Glutamatergic neuron (in vitro differentiated cells): ENCODE results near the gene HOXA11. TPM values are rescaled to one million over a fixed set of nuclear protein-coding genes. Genes with fewer than 3 reads are reported as not detected.

Source experiments
- DNase-seq: peaks from one replicate; pipeline ENCODE4 v3.0.0; 2022
- H3K27ac Mint-ChIP-seq: one replicate; pipeline ENCODE4 v1.8.0; 2020; ENCODE audit warnings: mild to moderate bottlenecking, mixed read lengths, inconsistent platforms; ENCODE audit not compliant: unreplicated experiment
- H3K27me3 Mint-ChIP-seq: one replicate; pipeline ENCODE4 v1.8.0; 2020; ENCODE audit warnings: mild to moderate bottlenecking, moderate library complexity, mixed read lengths, inconsistent platforms; ENCODE audit not compliant: unreplicated experiment
- H3K36me3 Mint-ChIP-seq: one replicate; pipeline ENCODE4 v1.8.0; 2020; ENCODE audit warnings: mild to moderate bottlenecking, mixed read lengths, inconsistent platforms; ENCODE audit not compliant: unreplicated experiment
- H3K4me1 Mint-ChIP-seq: one replicate; pipeline ENCODE4 v1.8.0; 2020; ENCODE audit warnings: mild to moderate bottlenecking, low read depth, mixed read lengths, inconsistent platforms; ENCODE audit not compliant: unreplicated experiment
- H3K4me3 Mint-ChIP-seq: one replicate; pipeline ENCODE4 v1.8.0; 2020; ENCODE audit warnings: mild to moderate bottlenecking, mixed read lengths, inconsistent platforms; ENCODE audit not compliant: unreplicated experiment
- H3K9me3 Mint-ChIP-seq: one replicate; pipeline ENCODE4 v1.8.0; 2020; ENCODE audit warnings: mild to moderate bottlenecking, moderate library complexity, mixed read lengths, inconsistent platforms; ENCODE audit not compliant: unreplicated experiment
- CTCF ChIP-seq: fragments of 200-600 bp; sonication (generic); IDR thresholded peaks from one replicate; pipeline ENCODE4 v1.5.0; 2021; ENCODE audit not compliant: partially characterized antibody, unreplicated experiment
- total RNA-seq: library from RNA; stranded (reverse); fragmentation: NEBNext Ultra II Directional; extraction: Animal tissue kit (Norgen Biotek cat#: 25700); gene quantifications from one replicate; pipeline ENCODE4 v1.2.1, GENCODE V29; 2021; ENCODE audit not compliant: unreplicated experiment

HOXA11 gene
- total RNA-seq, 1 donor from 2014 or later, result not detected

- Mint-ChIP-seq H3K4me3 (peak overlapping the region; percentile 23), H3K36me3 (peaks cover 4% of the 10 kb centered on the region), H3K4me1 (peaks cover 2% of the 10 kb centered on the region), H3K9me3 (peaks cover 11% of the 10 kb centered on the region), H3K27ac (no peak overlapping the region), H3K27me3 (peaks cover 64% of the 10 kb centered on the region)
- no peak for TF ChIP-seq CTCF
- DNase-seq, result no peak
These were observed 32.1 kb downstream of the HOXA11 start for GRCh38 chr7:27152816-27153442.

- DNase-seq, result no peak
- no peak for TF ChIP-seq CTCF
- peaks cover 59% of the 10 kb centered on the region for H3K27me3 Mint-ChIP-seq
- peaks cover 2% of the 10 kb centered on the region for H3K4me1 Mint-ChIP-seq
- H3K36me3 Mint-ChIP-seq, result peaks cover 6% of the 10 kb centered on the region
- H3K4me3 Mint-ChIP-seq, result peak within 1 kb of the TSS; percentile 77
- H3K9me3 Mint-ChIP-seq, result peaks cover 9% of the 10 kb centered on the region
- H3K27ac Mint-ChIP-seq, result no peak within 1 kb of the TSS
These were observed 32.9 kb downstream of the HOXA11 start, which contains the start of gene HOXA3 for GRCh38 chr7:27151931-27152815. Gene HOXA3, minus strand, starts transcription at chr7:27152583. Its CDS starts 41,943 bp downstream, at chr7:27110640.

- Mint-ChIP-seq H3K36me3 (peaks cover 12% of the 10 kb centered on the region), H3K27me3 (peaks cover 60% of the 10 kb centered on the region), H3K27ac (no peak overlapping the region), H3K9me3 (peaks cover 11% of the 10 kb centered on the region), H3K4me1 (peaks cover 1% of the 10 kb centered on the region), H3K4me3 (peak overlapping the region; percentile 77)
- no peak for DNase-seq
- no peak for TF ChIP-seq CTCF
These were observed 33.6 kb downstream of the HOXA11 start for GRCh38 chr7:27151341-27151930.

GRCh38 chr7:27150568-27151340 is 34.3 kb downstream of the HOXA11 start:
- no peaks in the 10 kb centered on the region for H3K4me1 Mint-ChIP-seq
- peaks cover 62% of the 10 kb centered on the region for H3K27me3 Mint-ChIP-seq
- H3K36me3 Mint-ChIP-seq, result peaks cover 17% of the 10 kb centered on the region
- no peak overlapping the region for H3K27ac Mint-ChIP-seq
- TF ChIP-seq CTCF, result peak; percentile 88
- peak; percentile 85 for DNase-seq
- H3K9me3 Mint-ChIP-seq, result peaks cover 12% of the 10 kb centered on the region
- H3K4me3 Mint-ChIP-seq, result peak overlapping the region; percentile 77
